Gastroesophageal sphincter (tissue), 3 donors: Measurements from ENCODE around the gene ARHGAP18.

Experiments used
- CTCF ChIP-seq, 4 experiments: fragments of 200-600 bp in 2 of 4; fragments of 450-650 bp in 2 of 4; sonication (generic) in 1 of 4; IDR thresholded peaks; one replicate each; pipeline ENCODE4 v1.5.1; 2017 to 2019; ENCODE audit warnings: antibody characterized with exemption in 4 of 4, mild to moderate bottlenecking in 2 of 4, moderate library complexity in 2 of 4
- EP300 ChIP-seq: sonication (generic); formaldehyde crosslinking; IDR thresholded peaks from one replicate; pipeline ENCODE4 v1.6.1; 2017; ENCODE audit warnings: antibody characterized with exemption, mild to moderate bottlenecking
- POLR2AphosphoS5 ChIP-seq: sonication (generic); formaldehyde crosslinking; IDR thresholded peaks from one replicate; pipeline ENCODE4 v1.6.1; 2017; ENCODE audit warnings: antibody characterized with exemption

GRCh38 chr6:129733290-129733689, 23.3 kb upstream of the ARHGAP18 start:
- no peak for TF ChIP-seq CTCF (IDR thresholded peaks at IDR 0.05)
- TF ChIP-seq EP300 = no peak
- no peak for TF ChIP-seq POLR2AphosphoS5
